Osteoblast (primary cell): ENCODE data around the gene PPP1R26. TPM values are rescaled to one million over a fixed set of nuclear protein-coding genes. Genes with fewer than 3 reads are reported as not detected.
"Not testable (repeated sequence)": the region's sequence is repeated elsewhere in the genome, so short reads cannot be mapped to it uniquely, and the experiment has no call there.

Experiments used
- DNase-seq: peaks from one replicate; pipeline ENCODE4 v3.0.0; 2011; ENCODE audit warnings: low spot score, mixed read lengths; ENCODE audit not compliant: insufficient read length; ENCODE audit errors: missing footprints
- H2AFZ ChIP-seq: 2 replicates; pipeline ENCODE4 v1.6.0; 2011; ENCODE audit warnings: mild to moderate bottlenecking, low read length
- H3K27ac ChIP-seq: 2 replicates; pipeline ENCODE4 v1.5.1; 2011; ENCODE audit warnings: mild to moderate bottlenecking, low read depth, low read length, moderate library complexity
- H3K27me3 ChIP-seq: 2 replicates; pipeline ENCODE4 v1.6.0; 2012; ENCODE audit warnings: mild to moderate bottlenecking, control low read depth, inconsistent platforms, low read length, moderate library complexity; ENCODE audit not compliant: insufficient read depth
- H3K36me3 ChIP-seq: 2 replicates; pipeline ENCODE4 v1.5.1; 2011; ENCODE audit warnings: mild to moderate bottlenecking, low read length, control low read depth, moderate library complexity; ENCODE audit not compliant: insufficient read depth
- H3K4me1 ChIP-seq: 2 replicates; pipeline ENCODE4 v1.5.1; 2011; ENCODE audit warnings: mild to moderate bottlenecking, low read length, control low read depth, moderate library complexity; ENCODE audit not compliant: insufficient read depth
- H3K4me2 ChIP-seq: 2 replicates; pipeline ENCODE4 v1.6.0; 2011; ENCODE audit warnings: mild to moderate bottlenecking, low read length; ENCODE audit not compliant: insufficient read depth
- H3K4me3 ChIP-seq: fragments of 200-600 bp; sonication (generic); 3 replicates; pipeline ENCODE4 v1.5.1; 2012; ENCODE audit warnings: mild to moderate bottlenecking, low read length, inconsistent platforms; ENCODE audit not compliant: insufficient read depth
- H3K79me2 ChIP-seq: 2 replicates; pipeline ENCODE4 v1.6.0; 2012; ENCODE audit warnings: mild to moderate bottlenecking, low read length, control low read depth, inconsistent platforms; ENCODE audit not compliant: insufficient read depth
- H3K9me3 ChIP-seq: 2 replicates; pipeline ENCODE4 v1.5.1; 2011; ENCODE audit warnings: low read depth, low read length, control low read depth
- H4K20me1 ChIP-seq: 2 replicates; pipeline ENCODE4 v1.6.0; 2012; ENCODE audit warnings: mild to moderate bottlenecking, low read length, control low read depth; ENCODE audit not compliant: insufficient read depth
- CTCF ChIP-seq: IDR thresholded peaks from 2 replicates; pipeline ENCODE4 v1.5.1; 2011; ENCODE audit warnings: mild to moderate bottlenecking, low read depth, low read length, moderate library complexity; ENCODE audit errors: extremely low read depth
- total RNA-seq: library from RNA; depleted of rRNA; stranded (reverse); fragments of >200 nt; gene quantifications from 2 replicates; pipeline ENCODE4 v1.2.3, GENCODE V29; 2012

Gene PPP1R26
- total RNA-seq, 1 donor: 10.5 TPM

GRCh38 chr9:135525241-135526088 lies 45.9 kb downstream of the PPP1R26 start:
- H3K79me2 ChIP-seq: no peaks in the 10 kb centered on the region
- H3K27me3 ChIP-seq: no peaks in the 10 kb centered on the region
- DNase-seq: peak; percentile 65
- no peak overlapping the region for H3K4me3 ChIP-seq
- H3K9me3 ChIP-seq: no peaks in the 10 kb centered on the region
- no peaks in the 10 kb centered on the region for H3K36me3 ChIP-seq
- TF ChIP-seq CTCF: no peak
- no peaks in the 10 kb centered on the region for H3K4me1 ChIP-seq
- no peak overlapping the region for H3K4me2 ChIP-seq
- H4K20me1 ChIP-seq: no peaks in the 10 kb centered on the region
- no peak overlapping the region for H3K27ac ChIP-seq
- H2AFZ ChIP-seq: no peak overlapping the region

- peak; percentile 58 for DNase-seq
- Histone ChIP-seq H3K9me3 (no peaks in the 10 kb centered on the region), H3K79me2 (no peaks in the 10 kb centered on the region)
Measured at GRCh38 chr9:135526089-135526729, 46.6 kb downstream of the PPP1R26 start.

GRCh38 chr9:135526730-135527571 lies 47.4 kb downstream of the PPP1R26 start:
- Histone ChIP-seq H3K27me3 (no peaks in the 10 kb centered on the region), H3K9me3 (no peaks in the 10 kb centered on the region), H3K4me1 (no peaks in the 10 kb centered on the region), H3K4me2 (no peak overlapping the region), H3K79me2 (no peaks in the 10 kb centered on the region), H4K20me1 (no peaks in the 10 kb centered on the region), H3K36me3 (no peaks in the 10 kb centered on the region), H2AFZ (no peak overlapping the region), H3K27ac (no peak overlapping the region), H3K4me3 (no peak overlapping the region)
- no peak for DNase-seq
- no peak for TF ChIP-seq CTCF

More at GRCh38 chr9:135526089-135526729, 46.6 kb downstream of the PPP1R26 start:
- H3K4me1 ChIP-seq: no peaks in the 10 kb centered on the region
- no peak overlapping the region for H3K27ac ChIP-seq
- H3K4me3 ChIP-seq: no peak overlapping the region
- H4K20me1 ChIP-seq: no peaks in the 10 kb centered on the region
- no peaks in the 10 kb centered on the region for H3K36me3 ChIP-seq
- no peak overlapping the region for H3K4me2 ChIP-seq
- H2AFZ ChIP-seq: no peak overlapping the region
- H3K27me3 ChIP-seq: no peaks in the 10 kb centered on the region
- no peak for TF ChIP-seq CTCF

GRCh38 chr9:135528842-135529435 lies 49.4 kb downstream of the PPP1R26 start:
- H3K4me3 ChIP-seq, H3K27me3 ChIP-seq, H3K4me1 ChIP-seq, H3K36me3 ChIP-seq, H2AFZ ChIP-seq, H3K27ac ChIP-seq, H3K4me2 ChIP-seq, DNase-seq, H4K20me1 ChIP-seq, H3K79me2 ChIP-seq, H3K9me3 ChIP-seq: not testable (repeated sequence)
